Thoracic aorta (tissue), 2 donors: ENCODE data around the gene MRPL53. TPM values are rescaled to one million over a fixed set of nuclear protein-coding genes. Genes with fewer than 3 reads are reported as not detected.
A peak's percentile ranks its signal among the peaks of the same experiment; 100 is the strongest.

Experiments used
- ATAC-seq: fragments of 150-250 bp; one replicate; pipeline ENCODE4 v1.8.0; 2017; ENCODE audit warnings: low read depth; ENCODE audit not compliant: insufficient number of reproducible peaks, low FRiP score
- DNase-seq: peaks from one replicate; pipeline ENCODE4 v3.0.0-alpha.2; 2020; ENCODE audit warnings: low spot score
- H3K27ac ChIP-seq, 2 donors: fragments of 200-600 bp; sonication (generic); 1 replicate in 1 of 2; 2 replicates in 1 of 2; pipeline ENCODE4 v1.5.1; 2016; ENCODE audit warnings: mild to moderate bottlenecking in 2 of 2, moderate library complexity in 2 of 2
- H3K27me3 ChIP-seq: fragments of 200-600 bp; sonication (generic); replicated peaks from 2 replicates; pipeline ENCODE4 v1.6.0; 2016; ENCODE audit warnings: mild to moderate bottlenecking; ENCODE audit not compliant: insufficient read depth
- H3K36me3 ChIP-seq: fragments of 200-600 bp; sonication (generic); one replicate; pipeline ENCODE4 v1.5.1; 2016
- H3K4me1 ChIP-seq, 2 donors: fragments of 200-600 bp; sonication (generic); 1 replicate in 1 of 2; 2 replicates in 1 of 2; pipeline versions ENCODE4 v1.5.1 to v1.6.0; 2016; ENCODE audit warnings: low read depth in 2 of 2, mild to moderate bottlenecking in 1 of 2; ENCODE audit not compliant: control insufficient read depth in 1 of 2
- H3K4me3 ChIP-seq: fragments of 200-600 bp; sonication (generic); 2 replicates; pipeline ENCODE4 v1.5.1; 2016; ENCODE audit warnings: mild to moderate bottlenecking
- H3K9me3 ChIP-seq: fragments of 200-600 bp; sonication (generic); 2 replicates; pipeline ENCODE4 v1.5.1; 2016
- total RNA-seq, 2 donors: library from RNA; depleted of rRNA; stranded (reverse); fragments of >200 nt; gene quantifications; one replicate each; pipeline versions ENCODE4 v1.1.0 to v1.2.3, GENCODE V29; 2016
- TF ChIP-seq, protein P1 (sequence below): fragments of 200-600 bp; sonication (generic); IDR thresholded peaks from one replicate; pipeline ENCODE4 v1.5.1; 2019; ENCODE audit warnings: antibody characterized with exemption

MRPL53 gene
- total RNA-seq: 10 to 100 TPM; 14.6 to 40.8 TPM

DNA sequence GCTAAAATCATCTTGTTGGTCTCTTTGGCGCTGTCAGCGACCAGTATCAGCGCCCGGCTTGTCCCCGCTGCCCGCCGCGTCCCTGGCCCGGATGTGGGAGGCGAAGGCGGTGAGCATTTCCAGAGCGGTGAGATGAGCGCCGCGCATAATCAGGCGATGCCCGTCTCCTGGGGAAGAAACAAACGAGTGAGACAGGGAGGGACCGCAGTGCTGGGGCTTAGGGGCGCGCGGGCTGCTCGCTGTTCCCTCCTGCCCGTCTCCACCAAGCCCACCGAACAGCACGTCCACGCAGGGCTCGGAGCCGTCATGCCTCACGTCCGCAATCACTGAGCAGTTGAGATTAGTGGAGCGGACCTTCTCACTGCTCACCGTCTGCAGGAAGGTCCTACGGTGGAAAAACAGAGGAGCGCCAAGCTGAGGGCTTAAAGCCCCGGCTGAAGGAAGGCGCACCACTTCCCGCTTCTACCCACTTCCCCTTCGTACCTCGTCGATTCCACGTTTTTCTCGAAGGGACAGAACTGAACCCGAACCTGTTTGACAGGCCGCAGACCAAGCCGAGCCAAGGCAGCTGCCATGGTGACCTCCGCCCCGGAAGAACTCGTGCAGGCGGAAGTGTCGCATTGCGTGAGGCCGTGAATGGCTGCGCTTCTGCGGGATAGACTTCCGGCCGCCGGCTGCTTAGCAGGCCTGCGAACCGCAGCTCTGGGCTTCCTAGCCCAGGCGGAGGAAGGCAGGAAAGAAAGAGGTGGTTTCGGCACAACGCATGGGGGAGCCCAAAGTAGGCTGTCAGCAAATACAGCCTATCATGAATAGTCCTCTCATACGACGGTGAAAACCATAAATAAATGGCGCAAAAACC is at the start of gene MRPL53:
TSS of gene MRPL53 (minus strand) at position 595 of the 859 bp plus-strand sequence. CDS start at position 575, 20 bp downstream.
- no peaks in the 10 kb centered on the region for H3K27me3 ChIP-seq
- H3K36me3 ChIP-seq: peaks cover 6% of the 10 kb centered on the region
- H3K27ac ChIP-seq: peak within 1 kb of the TSS; percentile 86 to 90
- no peaks in the 10 kb centered on the region for H3K9me3 ChIP-seq
- TF ChIP-seq, protein P1, sequence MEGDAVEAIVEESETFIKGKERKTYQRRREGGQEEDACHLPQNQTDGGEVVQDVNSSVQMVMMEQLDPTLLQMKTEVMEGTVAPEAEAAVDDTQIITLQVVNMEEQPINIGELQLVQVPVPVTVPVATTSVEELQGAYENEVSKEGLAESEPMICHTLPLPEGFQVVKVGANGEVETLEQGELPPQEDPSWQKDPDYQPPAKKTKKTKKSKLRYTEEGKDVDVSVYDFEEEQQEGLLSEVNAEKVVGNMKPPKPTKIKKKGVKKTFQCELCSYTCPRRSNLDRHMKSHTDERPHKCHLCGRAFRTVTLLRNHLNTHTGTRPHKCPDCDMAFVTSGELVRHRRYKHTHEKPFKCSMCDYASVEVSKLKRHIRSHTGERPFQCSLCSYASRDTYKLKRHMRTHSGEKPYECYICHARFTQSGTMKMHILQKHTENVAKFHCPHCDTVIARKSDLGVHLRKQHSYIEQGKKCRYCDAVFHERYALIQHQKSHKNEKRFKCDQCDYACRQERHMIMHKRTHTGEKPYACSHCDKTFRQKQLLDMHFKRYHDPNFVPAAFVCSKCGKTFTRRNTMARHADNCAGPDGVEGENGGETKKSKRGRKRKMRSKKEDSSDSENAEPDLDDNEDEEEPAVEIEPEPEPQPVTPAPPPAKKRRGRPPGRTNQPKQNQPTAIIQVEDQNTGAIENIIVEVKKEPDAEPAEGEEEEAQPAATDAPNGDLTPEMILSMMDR: no peak
- ATAC-seq (peak; percentile 76), DNase-seq (peak; percentile 74)
- peak within 1 kb of the TSS; percentile 72 for H3K4me3 ChIP-seq
- peaks cover 13 to 16% of the 10 kb centered on the region in 2 donors for H3K4me1 ChIP-seq

DNA sequence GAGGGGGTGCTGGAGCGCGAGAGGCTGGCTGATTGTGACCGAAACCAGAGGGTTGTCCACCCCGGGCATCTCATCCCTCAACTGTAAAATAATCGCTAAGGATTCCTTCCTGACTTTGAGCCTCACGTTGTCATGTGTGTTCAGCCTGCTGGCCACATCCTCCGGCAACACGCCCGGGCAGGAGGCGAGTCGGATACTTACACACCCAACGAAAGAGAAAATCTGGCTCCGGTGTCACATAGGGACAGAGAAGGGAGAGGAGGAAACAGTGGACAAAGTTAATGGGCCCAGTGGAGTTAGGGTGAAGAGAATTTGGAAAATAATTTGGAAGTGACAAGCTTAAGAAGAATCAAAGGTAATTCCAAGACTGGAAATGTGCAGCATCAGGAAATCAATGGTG is 44.2 kb upstream of the MRPL53 start:
- no peaks in the 10 kb centered on the region for H3K9me3 ChIP-seq
- DNase-seq (no peak), ATAC-seq (no peak)
- no peaks in the 10 kb centered on the region for H3K36me3 ChIP-seq
- peak overlapping the region; percentile 51 for H3K4me3 ChIP-seq
- TF ChIP-seq, protein P1: no peak
- peaks cover 62% of the 10 kb centered on the region for H3K27me3 ChIP-seq
- H3K27ac ChIP-seq: no peak overlapping the region
- H3K4me1 ChIP-seq: peaks cover 8 to 29% of the 10 kb centered on the region in 2 donors

DNA sequence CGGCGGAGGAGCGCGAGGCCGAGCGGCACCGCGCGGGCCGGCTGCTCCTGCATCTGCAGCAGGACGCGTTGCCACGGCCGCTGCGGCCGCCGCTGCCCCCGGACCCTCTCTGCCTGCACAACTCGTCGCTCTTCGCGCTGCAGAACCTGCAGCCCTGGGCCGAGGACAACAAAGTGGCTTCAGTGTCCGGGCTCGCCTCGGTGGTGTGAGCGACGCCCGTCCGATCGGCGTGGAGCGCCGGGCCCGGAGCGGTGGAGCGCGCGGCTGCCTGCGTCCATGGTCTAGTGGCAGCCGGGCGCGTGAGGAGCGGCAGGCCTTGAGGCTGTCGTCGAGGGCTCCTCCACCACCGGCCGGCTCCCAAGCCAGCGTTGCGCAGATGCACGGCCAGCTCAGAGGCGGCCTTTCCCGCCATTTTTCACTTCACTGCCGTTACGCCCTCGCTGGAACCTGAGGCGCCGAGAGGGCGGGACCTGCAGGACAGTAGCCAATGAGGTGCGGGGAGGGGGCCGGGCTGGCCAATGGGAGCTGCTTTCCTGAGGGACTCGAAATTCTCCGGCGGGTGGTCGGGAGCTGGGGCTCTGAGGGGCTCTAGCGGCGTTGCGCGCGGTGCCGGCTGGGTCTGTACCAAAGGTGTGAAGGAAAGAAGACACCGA is 43.6 kb upstream of the MRPL53 start:
- Histone ChIP-seq H3K27ac (no peak overlapping the region), H3K36me3 (no peaks in the 10 kb centered on the region), H3K27me3 (peaks cover 64% of the 10 kb centered on the region), H3K4me3 (peak overlapping the region; percentile 51), H3K4me1 (peaks cover 8 to 29% of the 10 kb centered on the region in 2 donors), H3K9me3 (no peaks in the 10 kb centered on the region)
- TF ChIP-seq, protein P1: no peak
- DNase-seq (no peak), ATAC-seq (no peak)

DNA sequence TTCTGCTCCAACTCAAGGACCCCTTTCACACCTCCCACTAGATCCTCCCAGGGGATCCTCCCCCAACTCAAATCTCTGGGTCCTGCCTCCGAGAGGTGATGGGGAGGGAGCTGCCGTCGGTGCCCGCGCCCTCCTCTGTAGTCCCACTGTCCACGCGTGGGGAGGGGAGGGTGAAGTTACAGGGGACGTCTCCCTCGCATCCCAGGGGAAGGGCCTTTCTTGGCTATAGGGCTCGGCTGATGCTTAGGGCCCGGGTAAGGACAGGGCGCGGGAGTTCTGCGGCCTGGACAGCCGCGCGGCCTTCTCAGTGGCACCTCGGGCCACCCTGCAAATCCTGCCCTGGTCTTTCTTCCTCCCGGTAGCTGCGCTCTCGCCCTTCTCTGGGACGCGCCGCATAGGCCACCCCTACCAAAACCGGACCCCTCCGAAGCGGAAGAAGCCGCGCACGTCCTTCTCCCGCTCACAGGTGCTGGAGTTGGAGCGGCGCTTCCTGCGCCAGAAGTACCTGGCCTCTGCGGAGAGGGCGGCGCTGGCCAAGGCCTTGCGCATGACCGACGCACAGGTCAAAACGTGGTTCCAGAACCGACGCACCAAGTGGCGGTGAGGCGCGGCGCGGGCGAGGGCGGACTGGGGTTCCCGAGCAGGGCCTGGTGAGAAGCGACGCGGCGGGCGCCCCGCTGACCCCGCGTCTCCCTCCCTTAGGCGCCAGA is 42.9 kb upstream of the MRPL53 start:
- no peaks in the 10 kb centered on the region for H3K9me3 ChIP-seq
- peaks cover 8 to 29% of the 10 kb centered on the region in 2 donors for H3K4me1 ChIP-seq
- TF ChIP-seq, protein P1: no peak
- H3K27me3 ChIP-seq: peaks cover 64% of the 10 kb centered on the region
- ATAC-seq (no peak), DNase-seq (no peak)
- peak overlapping the region; percentile 51 for H3K4me3 ChIP-seq
- no peaks in the 10 kb centered on the region for H3K36me3 ChIP-seq
- H3K27ac ChIP-seq: no peak overlapping the region
